Progenitor cell of endocrine pancreas (in vitro differentiated cells): ENCODE results near the gene ST3GAL2. TPM values are rescaled to one million over a fixed set of nuclear protein-coding genes. Genes with fewer than 3 reads are reported as not detected.

ENCODE experiments used
- DNase-seq: peaks from one replicate; pipeline ENCODE4 v3.0.0; 2021; ENCODE audit warnings: low spot score; ENCODE audit not compliant: unreplicated experiment
- H3K27ac Mint-ChIP-seq: 2 replicates; pipeline ENCODE4 v1.8.0; 2021; ENCODE audit warnings: mild to moderate bottlenecking, moderate library complexity, mixed read lengths
- H3K27me3 Mint-ChIP-seq: 2 replicates; pipeline ENCODE4 v1.8.0; 2021; ENCODE audit warnings: mixed read lengths
- H3K36me3 Mint-ChIP-seq: 2 replicates; pipeline ENCODE4 v1.8.0; 2022; ENCODE audit warnings: mixed read lengths; ENCODE audit not compliant: insufficient read depth
- H3K4me1 Mint-ChIP-seq: 2 replicates; pipeline ENCODE4 v1.8.0; 2021; ENCODE audit warnings: low read depth, mixed read lengths
- H3K4me3 Mint-ChIP-seq: 2 replicates; pipeline ENCODE4 v1.8.0; 2021; ENCODE audit warnings: low read depth, mild to moderate bottlenecking, moderate library complexity, mixed read lengths
- H3K9me3 Mint-ChIP-seq: 2 replicates; pipeline ENCODE4 v1.8.0; 2021; ENCODE audit warnings: low read depth, mixed read lengths
- total RNA-seq: library from RNA; stranded (reverse); gene quantifications from 2 replicates; pipeline ENCODE4 v1.2.1, GENCODE V29; 2021
- TF ChIP-seq, protein P1 (sequence below): fragments of 200-600 bp; sonication (generic); IDR thresholded peaks from one replicate; pipeline ENCODE4 v1.5.0; 2021; ENCODE audit warnings: antibody characterized with exemption, mild to moderate bottlenecking; ENCODE audit not compliant: unreplicated experiment

Gene ST3GAL2
- total RNA-seq, 1 donor from 2014 or later: 37.8 TPM

- H3K27ac Mint-ChIP-seq: no peak overlapping the region
- DNase-seq: no peak
- no peak overlapping the region for H3K4me3 Mint-ChIP-seq
These were observed 41.5 kb upstream of the ST3GAL2 start for GRCh38 chr16:70480127-70481105.

GRCh38 chr16:70478912-70479341, 40.0 kb upstream of the ST3GAL2 start:
- TF ChIP-seq, protein P1, sequence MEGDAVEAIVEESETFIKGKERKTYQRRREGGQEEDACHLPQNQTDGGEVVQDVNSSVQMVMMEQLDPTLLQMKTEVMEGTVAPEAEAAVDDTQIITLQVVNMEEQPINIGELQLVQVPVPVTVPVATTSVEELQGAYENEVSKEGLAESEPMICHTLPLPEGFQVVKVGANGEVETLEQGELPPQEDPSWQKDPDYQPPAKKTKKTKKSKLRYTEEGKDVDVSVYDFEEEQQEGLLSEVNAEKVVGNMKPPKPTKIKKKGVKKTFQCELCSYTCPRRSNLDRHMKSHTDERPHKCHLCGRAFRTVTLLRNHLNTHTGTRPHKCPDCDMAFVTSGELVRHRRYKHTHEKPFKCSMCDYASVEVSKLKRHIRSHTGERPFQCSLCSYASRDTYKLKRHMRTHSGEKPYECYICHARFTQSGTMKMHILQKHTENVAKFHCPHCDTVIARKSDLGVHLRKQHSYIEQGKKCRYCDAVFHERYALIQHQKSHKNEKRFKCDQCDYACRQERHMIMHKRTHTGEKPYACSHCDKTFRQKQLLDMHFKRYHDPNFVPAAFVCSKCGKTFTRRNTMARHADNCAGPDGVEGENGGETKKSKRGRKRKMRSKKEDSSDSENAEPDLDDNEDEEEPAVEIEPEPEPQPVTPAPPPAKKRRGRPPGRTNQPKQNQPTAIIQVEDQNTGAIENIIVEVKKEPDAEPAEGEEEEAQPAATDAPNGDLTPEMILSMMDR: no peak
- no peak overlapping the region for H3K27ac Mint-ChIP-seq
- no peaks in the 10 kb centered on the region for H3K4me1 Mint-ChIP-seq
- H3K4me3 Mint-ChIP-seq: no peak overlapping the region
- H3K36me3 Mint-ChIP-seq: peaks cover 1% of the 10 kb centered on the region
- H3K9me3 Mint-ChIP-seq: no peaks in the 10 kb centered on the region
- no peak for DNase-seq
- H3K27me3 Mint-ChIP-seq: no peaks in the 10 kb centered on the region

More at GRCh38 chr16:70480127-70481105, 41.5 kb upstream of the ST3GAL2 start:
- H3K36me3 Mint-ChIP-seq: peaks cover 1% of the 10 kb centered on the region
- H3K27me3 Mint-ChIP-seq: no peaks in the 10 kb centered on the region
- TF ChIP-seq, protein P1: no peak
- H3K9me3 Mint-ChIP-seq: no peaks in the 10 kb centered on the region
- H3K4me1 Mint-ChIP-seq: no peaks in the 10 kb centered on the region

DNA sequence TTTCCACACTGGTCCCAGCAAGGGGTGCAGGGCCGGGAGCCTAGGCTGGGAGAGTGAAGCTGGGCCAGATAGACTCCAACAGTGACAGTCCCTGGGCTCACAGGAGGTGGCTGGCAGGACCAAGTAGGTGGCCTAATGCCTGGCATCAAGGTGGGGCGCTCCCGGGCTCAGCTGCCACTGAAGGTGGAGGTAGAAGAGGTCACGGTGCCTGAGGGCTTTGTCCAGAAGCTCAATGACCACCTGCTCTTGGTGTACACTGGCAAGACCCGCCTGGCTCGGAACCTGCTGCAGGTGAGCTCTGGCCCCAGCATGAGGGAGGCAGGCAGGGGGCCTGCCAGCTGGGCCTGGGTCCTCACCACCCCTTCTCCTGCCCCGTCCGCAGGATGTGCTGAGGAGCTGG, 39.3 kb upstream of the ST3GAL2 start:
- Mint-ChIP-seq H3K4me3 (no peak overlapping the region), H3K36me3 (peaks cover 1% of the 10 kb centered on the region), H3K27me3 (no peaks in the 10 kb centered on the region), H3K27ac (peak overlapping the region; percentile 20), H3K4me1 (no peaks in the 10 kb centered on the region), H3K9me3 (no peaks in the 10 kb centered on the region)
- DNase-seq: no peak
- TF ChIP-seq, protein P1: no peak

- Mint-ChIP-seq H3K4me3 (no peak overlapping the region), H3K9me3 (no peaks in the 10 kb centered on the region), H3K27me3 (no peaks in the 10 kb centered on the region), H3K4me1 (no peaks in the 10 kb centered on the region), H3K36me3 (peaks cover 1% of the 10 kb centered on the region), H3K27ac (peak overlapping the region; percentile 62)
- no peak for DNase-seq
- TF ChIP-seq, protein P1: no peak
These were observed 37.5 kb upstream of the ST3GAL2 start for GRCh38 chr16:70476272-70477020.
